ENCODE data around the gene ADAMTS14.

The ADAMTS14 gene

DNA sequence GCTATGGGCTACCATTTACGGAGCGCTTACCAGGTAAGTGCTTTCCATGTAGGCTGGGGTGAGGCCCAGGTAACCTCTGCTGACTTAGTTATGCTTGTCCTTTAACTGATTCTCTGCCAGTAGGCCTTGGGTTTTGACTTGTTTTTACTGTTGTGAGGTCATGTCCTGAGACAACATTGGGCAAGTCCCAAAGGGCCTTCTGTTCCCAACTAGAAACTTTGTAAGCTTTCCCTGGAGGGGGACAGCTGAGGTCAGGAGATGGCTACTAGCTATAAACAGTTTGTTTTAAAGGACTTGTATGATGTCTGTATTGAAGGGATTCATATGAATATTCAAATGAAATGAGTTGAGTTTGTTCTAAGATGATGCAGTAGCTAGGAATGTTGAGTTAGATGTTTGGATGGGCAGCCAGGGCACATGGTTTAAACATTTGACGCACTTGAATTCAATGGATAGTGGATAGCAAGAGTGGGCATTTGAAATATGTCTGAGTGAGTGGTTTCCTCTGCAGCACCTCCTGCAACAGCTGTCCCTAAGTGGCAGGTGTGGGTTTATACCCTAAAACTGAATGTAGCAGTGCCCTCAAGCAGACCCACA, 133.4 kb downstream of the ADAMTS14 start:
- TF ChIP-seq ZNF274 (IDR thresholded peaks at IDR 0.05; ENCODE audit: low read depth, low read length): no peak
- no peak overlapping the region for H3K4me3 ChIP-seq (ENCODE audit: low read length)

DNA sequence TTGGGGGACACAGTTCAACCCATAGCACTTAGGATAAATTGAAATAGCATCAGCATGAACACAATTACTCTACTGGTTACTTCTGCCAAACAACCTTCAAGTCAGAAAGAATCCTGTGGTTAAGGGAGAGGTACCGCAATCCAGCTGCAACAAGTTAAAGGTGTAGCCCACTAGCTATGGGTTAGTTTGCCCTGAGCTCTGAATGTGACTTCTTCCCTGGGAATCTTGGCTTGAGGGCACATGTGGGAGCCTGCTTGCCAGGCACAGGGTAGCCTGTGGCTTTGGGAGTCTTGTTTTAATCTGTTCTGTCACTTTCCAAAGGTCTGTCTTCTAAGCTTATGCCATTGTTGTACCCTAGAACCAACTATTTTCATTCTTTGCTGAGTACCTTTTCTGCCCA, 134.5 kb downstream of the ADAMTS14 start:
- no peak overlapping the region for H3K4me3 ChIP-seq (ENCODE audit: low read length)
- TF ChIP-seq ZNF274 (IDR thresholded peaks at IDR 0.05; ENCODE audit: low read depth, low read length): no peak

DNA sequence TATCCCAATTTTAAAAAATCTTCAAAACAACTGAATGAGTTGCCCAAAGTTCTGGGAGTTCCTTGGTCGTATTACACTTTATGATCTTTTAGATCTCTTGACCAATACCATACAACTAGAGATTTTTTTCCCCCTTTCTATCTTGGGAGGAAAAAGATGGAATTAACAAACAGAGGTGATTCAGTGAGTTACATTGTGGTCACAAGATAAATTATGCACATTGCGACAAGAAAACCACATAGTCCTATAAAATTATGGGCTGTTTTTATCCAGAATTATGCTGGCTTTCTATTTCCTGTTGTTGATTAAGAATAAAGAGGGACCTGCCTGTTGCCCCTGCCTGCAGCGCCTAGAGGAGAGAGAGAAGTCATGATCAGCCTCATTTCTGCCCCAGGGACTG, 135.2 kb downstream of the ADAMTS14 start:
- no peak for TF ChIP-seq ZNF274 (IDR thresholded peaks at IDR 0.05; ENCODE audit: low read depth, low read length)
- no peak overlapping the region for H3K4me3 ChIP-seq (ENCODE audit: low read length)

DNA sequence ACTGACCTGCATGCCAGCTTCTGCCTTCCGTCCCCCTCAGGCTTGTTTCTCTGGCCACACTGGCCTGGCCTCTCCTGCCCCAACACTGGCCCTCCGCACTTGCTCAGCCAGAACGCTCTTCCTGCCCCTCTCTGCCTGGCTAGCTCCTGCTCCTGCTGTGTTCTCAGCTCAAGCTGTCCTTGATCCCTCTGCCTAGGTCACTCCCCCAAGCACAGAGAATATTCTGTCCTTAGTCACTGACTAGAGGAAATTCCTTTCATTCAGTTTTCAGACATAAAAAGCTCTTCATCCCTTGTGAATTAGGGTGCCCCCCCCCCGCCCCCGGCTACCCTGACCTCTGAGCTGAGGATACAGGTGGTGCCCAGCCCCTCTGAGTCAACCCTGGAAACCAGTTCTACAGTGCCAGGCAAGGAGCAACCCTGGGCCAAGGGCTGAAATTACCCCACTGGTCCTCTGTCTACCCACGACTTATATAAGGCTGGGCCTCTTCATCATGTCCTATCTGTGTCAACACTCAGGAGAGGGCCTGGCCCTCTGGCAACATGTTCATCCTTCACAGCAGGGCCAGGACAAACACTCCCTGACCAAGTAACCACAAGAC, 136.8 kb downstream of the ADAMTS14 start:
- TF ChIP-seq ZNF274 (IDR thresholded peaks at IDR 0.05; ENCODE audit: low read depth, low read length): no peak
- H3K4me3 ChIP-seq (ENCODE audit: low read length): no peak overlapping the region

DNA sequence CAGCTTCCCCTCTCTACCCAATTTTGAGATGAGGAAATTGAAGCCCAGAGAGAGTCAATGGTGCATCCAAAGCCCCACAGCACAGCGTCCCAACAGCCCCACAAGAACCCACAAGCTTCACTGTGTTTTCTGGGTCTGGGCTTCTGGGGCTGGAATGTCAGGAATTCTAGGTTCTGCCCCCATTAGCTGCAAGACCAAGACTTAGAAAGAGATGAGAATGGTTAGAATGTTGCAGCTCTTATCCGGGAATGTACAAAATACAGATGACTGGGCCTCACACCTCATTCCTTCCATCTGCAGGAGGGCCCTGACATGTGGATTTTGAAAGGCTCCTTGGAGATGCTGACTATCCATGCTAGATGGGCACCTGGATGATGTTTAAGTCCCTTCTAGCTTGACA, 137.4 kb downstream of the ADAMTS14 start:
- H3K4me3 ChIP-seq (ENCODE audit: low read length): no peak overlapping the region
- no peak for TF ChIP-seq ZNF274 (IDR thresholded peaks at IDR 0.05; ENCODE audit: low read depth, low read length)

DNA sequence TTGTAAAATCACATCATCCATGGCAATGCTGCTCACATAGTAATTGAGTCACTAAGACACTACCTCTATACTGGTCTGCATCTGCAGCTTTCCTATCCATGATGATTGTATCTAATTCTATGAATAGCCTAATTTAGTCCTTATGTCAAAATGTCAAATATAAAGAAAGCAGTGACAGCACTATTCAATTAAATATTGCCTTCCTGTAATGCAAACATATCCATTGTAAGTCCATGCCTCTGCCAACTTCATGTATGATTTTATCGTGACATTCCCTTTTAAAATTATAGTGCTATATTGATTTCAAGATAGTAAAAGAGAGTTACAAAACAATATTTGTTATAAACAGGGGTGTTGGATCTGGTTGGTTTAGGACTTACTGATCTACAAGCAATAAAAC, 138.7 kb downstream of the ADAMTS14 start:
- H3K4me3 ChIP-seq (ENCODE audit: low read length): no peak overlapping the region
- no peak for TF ChIP-seq ZNF274 (IDR thresholded peaks at IDR 0.05; ENCODE audit: low read depth, low read length)

- no peak for TF ChIP-seq ZNF274 (IDR thresholded peaks at IDR 0.05; ENCODE audit: low read depth, low read length)
- no peak overlapping the region for H3K4me3 ChIP-seq (ENCODE audit: low read length)
These were observed 139.6 kb downstream of the ADAMTS14 start for GRCh38 chr10:70811881-70812280.
